Measurements from ENCODE around the gene SPRN. TPM values are rescaled to one million over a fixed set of nuclear protein-coding genes. Genes with fewer than 3 reads are reported as not detected.
A peak's percentile ranks its signal among the peaks of the same experiment; 100 is the strongest.
"Not testable (repeated sequence)": the region's sequence is repeated elsewhere in the genome, so short reads cannot be mapped to it uniquely, and the experiment has no call there.

SPRN gene
- total RNA-seq, 1 donor from 2014 or later: not detected

- ATAC-seq (ENCODE audit: poor library complexity) (no peak), DNase-seq (peak; percentile 30)
- intact Hi-C loops (cut with DNase I): no loop called here
Measured at GRCh38 chr10:133442967-133443924, 18.8 kb upstream of the SPRN start.

- intact Hi-C loops (cut with DNase I): no loop called here
- peak; percentile 41 for DNase-seq
- ATAC-seq (ENCODE audit: poor library complexity): no peak
Measured at GRCh38 chr10:133442191-133442966, 18.0 kb upstream of the SPRN start.

- ATAC-seq (ENCODE audit: poor library complexity) (no peak), DNase-seq (peak; percentile 26)
- intact Hi-C loops (cut with DNase I): no loop called here
Measured at GRCh38 chr10:133441780-133442179, 17.4 kb upstream of the SPRN start.

GRCh38 chr10:133441356-133441755 lies 16.9 kb upstream of the SPRN start:
- ATAC-seq (ENCODE audit: poor library complexity); intact Hi-C loops (cut with DNase I): not testable (repeated sequence)
- DNase-seq: peak; percentile 31

GRCh38 chr10:133440633-133441285 lies 16.3 kb upstream of the SPRN start:
- no peak for ATAC-seq (ENCODE audit: poor library complexity)
- peak; percentile 24 for DNase-seq

GRCh38 chr10:133439517-133440461 lies 15.4 kb upstream of the SPRN start:
- ATAC-seq (ENCODE audit: poor library complexity): no peak
- peak; percentile 26 for DNase-seq
- intact Hi-C loops (cut with DNase I): no loop called here

More at GRCh38 chr10:133440633-133441285, 16.3 kb upstream of the SPRN start:
- intact Hi-C loops (cut with DNase I): no loop called here

- ATAC-seq (ENCODE audit: poor library complexity) (no peak), DNase-seq (peak; percentile 25)
- intact Hi-C loops (cut with DNase I): no loop called here
Measured at GRCh38 chr10:133438711-133439273, 14.4 kb upstream of the SPRN start.

- DNase-seq; intact Hi-C loops (cut with DNase I); ATAC-seq (ENCODE audit: poor library complexity): not testable (repeated sequence)
Measured at GRCh38 chr10:133432789-133433188, 8.4 kb upstream of the SPRN start.

- intact Hi-C loops (cut with DNase I); DNase-seq; ATAC-seq (ENCODE audit: poor library complexity): not testable (repeated sequence)
Measured at GRCh38 chr10:133431888-133432613, 7.6 kb upstream of the SPRN start.

- ATAC-seq (ENCODE audit: poor library complexity); DNase-seq: not testable (repeated sequence)
- intact Hi-C loops (cut with DNase I): loop anchor here (10.0 kb wide), 1 partner anchor 145 kb away; no protein-coding TSS in a partner anchor
Measured at GRCh38 chr10:133429571-133429970, 5.1 kb upstream of the SPRN start.

- not testable (repeated sequence) for DNase-seq
Measured at GRCh38 chr10:133424102-133424501, 323 bp downstream of the SPRN start.

GRCh38 chr10:133422807-133423771 lies 1.3 kb downstream of the SPRN start:
- DNase-seq (peak; percentile 34), ATAC-seq (ENCODE audit: poor library complexity) (peak; percentile 35)
- intact Hi-C loops (cut with DNase I): loop anchor here (10.0 kb wide), 1 partner anchor 152 kb away; no protein-coding TSS in a partner anchor

More at GRCh38 chr10:133424102-133424501, 323 bp downstream of the SPRN start:
- ATAC-seq (ENCODE audit: poor library complexity): peak; percentile 26
- intact Hi-C loops (cut with DNase I): loop anchor here (10.0 kb wide), 1 partner anchor 151 kb away; no protein-coding TSS in a partner anchor

GRCh38 chr10:133422223-133422806 lies 2.1 kb downstream of the SPRN start:
- DNase-seq: no peak
- intact Hi-C loops (cut with DNase I): loop anchor here (10.0 kb wide), 1 partner anchor 152 kb away; no protein-coding TSS in a partner anchor
- no peak for ATAC-seq (ENCODE audit: poor library complexity)

- intact Hi-C loops (cut with DNase I): loop anchor here (10.0 kb wide), 1 partner anchor 153 kb away; no protein-coding TSS in a partner anchor
- DNase-seq (peak; percentile 38), ATAC-seq (ENCODE audit: poor library complexity) (no peak)
Measured at GRCh38 chr10:133421336-133422222, 2.8 kb downstream of the SPRN start.

Measured in Right ventricle myocardium superior (tissue), 1 donor.